Measurements from ENCODE around the gene CC2D2B.

CC2D2B gene

GRCh38 chr10:96061232-96061631 lies 153.5 kb downstream of the CC2D2B start:
- Histone ChIP-seq H3K27me3 (no peaks in the 10 kb centered on the region), H3K36me3 (peaks cover 33 to 44% (median 36%) of the 10 kb centered on the region in 3 donors), H3K9me3 (no peaks in the 10 kb centered on the region), H3K27ac (no peak overlapping the region), H3K4me1 (no peaks in the 10 kb centered on the region), H3K4me3 (no peak overlapping the region)
- intact Hi-C loops (cut with DNase I; ENCODE audit: low total_unique reads), result no loop called here
- no peak for DNase-seq
- TF ChIP-seq, protein P1, sequence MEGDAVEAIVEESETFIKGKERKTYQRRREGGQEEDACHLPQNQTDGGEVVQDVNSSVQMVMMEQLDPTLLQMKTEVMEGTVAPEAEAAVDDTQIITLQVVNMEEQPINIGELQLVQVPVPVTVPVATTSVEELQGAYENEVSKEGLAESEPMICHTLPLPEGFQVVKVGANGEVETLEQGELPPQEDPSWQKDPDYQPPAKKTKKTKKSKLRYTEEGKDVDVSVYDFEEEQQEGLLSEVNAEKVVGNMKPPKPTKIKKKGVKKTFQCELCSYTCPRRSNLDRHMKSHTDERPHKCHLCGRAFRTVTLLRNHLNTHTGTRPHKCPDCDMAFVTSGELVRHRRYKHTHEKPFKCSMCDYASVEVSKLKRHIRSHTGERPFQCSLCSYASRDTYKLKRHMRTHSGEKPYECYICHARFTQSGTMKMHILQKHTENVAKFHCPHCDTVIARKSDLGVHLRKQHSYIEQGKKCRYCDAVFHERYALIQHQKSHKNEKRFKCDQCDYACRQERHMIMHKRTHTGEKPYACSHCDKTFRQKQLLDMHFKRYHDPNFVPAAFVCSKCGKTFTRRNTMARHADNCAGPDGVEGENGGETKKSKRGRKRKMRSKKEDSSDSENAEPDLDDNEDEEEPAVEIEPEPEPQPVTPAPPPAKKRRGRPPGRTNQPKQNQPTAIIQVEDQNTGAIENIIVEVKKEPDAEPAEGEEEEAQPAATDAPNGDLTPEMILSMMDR (IDR thresholded peaks at IDR 0.05), result no peak

GRCh38 chr10:96072674-96073073 lies 164.9 kb downstream of the CC2D2B start:
- no peak overlapping the region for H3K27ac ChIP-seq
- H3K4me1 ChIP-seq, result no peaks in the 10 kb centered on the region
- DNase-seq, result no peak
- H3K9me3 ChIP-seq, result no peaks in the 10 kb centered on the region
- H3K4me3 ChIP-seq, result no peak overlapping the region
- intact Hi-C loops (cut with DNase I; ENCODE audit: low total_unique reads), result no loop called here
- no peaks in the 10 kb centered on the region for H3K27me3 ChIP-seq
- TF ChIP-seq, protein P1 (IDR thresholded peaks at IDR 0.05), result no peak
- H3K36me3 ChIP-seq, result no peaks in the 10 kb centered on the region

- H3K9me3 ChIP-seq, result no peaks in the 10 kb centered on the region
- TF ChIP-seq, protein P1 (IDR thresholded peaks at IDR 0.05), result no peak
- no peak overlapping the region for H3K27ac ChIP-seq
- no peak for DNase-seq
- intact Hi-C loops (cut with DNase I; ENCODE audit: low total_unique reads), result no loop called here
- H3K36me3 ChIP-seq, result no peaks in the 10 kb centered on the region
- no peaks in the 10 kb centered on the region for H3K27me3 ChIP-seq
- H3K4me1 ChIP-seq, result no peaks in the 10 kb centered on the region
- no peak overlapping the region for H3K4me3 ChIP-seq
These were observed 165.9 kb downstream of the CC2D2B start for GRCh38 chr10:96073722-96074121.

DNA sequence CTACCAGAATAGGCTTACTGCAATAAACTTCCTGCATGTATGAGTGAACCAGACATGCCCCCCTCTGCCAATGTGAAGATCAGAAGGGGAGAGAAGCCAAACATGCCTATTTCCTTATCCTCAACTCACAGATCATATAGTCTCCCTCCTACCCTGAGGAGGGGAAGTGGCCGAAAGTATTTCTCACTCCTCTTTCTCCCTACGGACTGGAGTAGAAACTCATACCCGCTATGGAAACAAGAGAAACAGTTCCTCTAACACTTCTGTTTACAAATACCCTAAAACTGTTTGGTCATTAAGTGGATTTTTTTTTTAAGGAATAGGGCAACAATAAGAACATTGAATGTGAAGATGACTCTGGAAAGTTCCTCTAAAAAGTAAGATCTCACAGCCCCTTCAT lies 167.0 kb downstream of the CC2D2B start:
- Histone ChIP-seq H3K4me3 (no peak overlapping the region), H3K27ac (no peak overlapping the region), H3K36me3 (no peaks in the 10 kb centered on the region), H3K9me3 (no peaks in the 10 kb centered on the region), H3K27me3 (no peaks in the 10 kb centered on the region), H3K4me1 (no peaks in the 10 kb centered on the region)
- TF ChIP-seq, protein P1 (IDR thresholded peaks at IDR 0.05), result no peak
- intact Hi-C loops (cut with DNase I; ENCODE audit: low total_unique reads), result no loop called here
- DNase-seq, result no peak

DNA sequence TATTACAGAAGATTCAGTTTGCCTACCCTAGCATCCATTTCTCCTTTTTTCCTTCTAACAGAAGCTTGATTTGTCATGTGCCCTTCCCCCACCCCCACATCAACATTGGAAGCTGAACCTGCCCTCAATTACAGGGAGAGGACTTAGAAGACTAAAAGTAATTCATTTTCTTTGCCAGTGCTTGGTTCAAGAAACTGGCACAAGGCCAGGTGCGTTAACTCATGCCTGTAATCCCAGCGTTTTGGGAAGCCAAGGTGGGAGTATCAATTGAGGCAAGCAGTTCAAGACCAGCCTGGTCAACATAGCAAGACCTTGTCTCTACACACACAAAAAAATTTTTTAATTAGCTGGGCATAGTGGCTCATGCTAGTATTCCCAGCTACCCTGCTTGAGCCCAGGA lies 168.2 kb downstream of the CC2D2B start:
- no peaks in the 10 kb centered on the region for H3K27me3 ChIP-seq
- H3K4me3 ChIP-seq, result no peak overlapping the region
- no peak overlapping the region for H3K27ac ChIP-seq
- TF ChIP-seq, protein P1 (IDR thresholded peaks at IDR 0.05), result no peak
- DNase-seq, result no peak
- no peaks in the 10 kb centered on the region for H3K36me3 ChIP-seq
- no peaks in the 10 kb centered on the region for H3K4me1 ChIP-seq
- intact Hi-C loops (cut with DNase I; ENCODE audit: low total_unique reads), result no loop called here
- H3K9me3 ChIP-seq, result no peaks in the 10 kb centered on the region

DNA sequence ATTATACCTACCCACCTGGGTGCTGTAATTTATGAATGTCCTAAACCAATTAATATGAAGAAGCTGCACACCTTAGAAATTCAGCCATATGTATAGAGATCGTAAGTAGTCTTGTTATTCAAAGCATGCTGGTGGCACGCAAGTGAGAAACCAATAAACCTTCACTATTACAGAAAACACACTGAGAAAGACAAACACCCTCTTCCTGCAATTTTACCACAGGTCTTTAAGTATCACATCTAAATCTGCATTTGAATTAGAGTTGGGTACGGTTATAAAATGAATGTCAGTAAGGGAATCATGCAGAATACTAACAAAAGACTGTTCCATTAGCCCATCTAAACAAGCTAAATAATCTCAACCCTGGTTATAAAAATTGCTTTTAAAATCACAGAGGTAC lies 169.4 kb downstream of the CC2D2B start:
- intact Hi-C loops (cut with DNase I; ENCODE audit: low total_unique reads), result no loop called here
- no peak overlapping the region for H3K27ac ChIP-seq
- no peaks in the 10 kb centered on the region for H3K9me3 ChIP-seq
- DNase-seq, result no peak
- no peaks in the 10 kb centered on the region for H3K27me3 ChIP-seq
- peaks cover 0 to 7% (median 5%) of the 10 kb centered on the region in 3 donors for H3K36me3 ChIP-seq
- TF ChIP-seq, protein P1 (IDR thresholded peaks at IDR 0.05), result no peak
- H3K4me1 ChIP-seq, result no peaks in the 10 kb centered on the region
- no peak overlapping the region for H3K4me3 ChIP-seq

Measured in tibial artery (tissue), 4 donors.